ENCODE results near the gene MTLN. TPM values are rescaled to one million over a fixed set of nuclear protein-coding genes. Genes with fewer than 3 reads are reported as not detected.

The MTLN gene
- total and polyA plus RNA-seq, 10 of the 15 experiments (the other 5 are each of a cell fraction or from before 2014, with no cell fraction given): 6.6 to 140 (median 60.4) TPM

- TF ChIP-seq MLLT1 (IDR thresholded peaks at IDR 0.05) (no peak), NBN (IDR thresholded peaks at IDR 0.05) (no peak), ZBTB33 (IDR thresholded peaks at IDR 0.05) (no peak), CEBPZ (IDR thresholded peaks at IDR 0.05; ENCODE audit: low read depth, low read length) (no peak)
These were observed 7.8 kb upstream of the MTLN start (continued) for GRCh38 chr2:110220190-110220564.

- ChIA-PET CTCF (no interaction called here), POLR2A (no interaction called here), SMC1A (ENCODE audit: uncharacterized antibody, unreplicated experiment) (no interaction called here), RAD21 (ENCODE audit: unreplicated experiment) (no interaction called here)
- no peaks in the 10 kb centered on the region for H3K36me3 ChIP-seq (ENCODE audit: control insufficient read depth in 2 of 2, insufficient read depth in 2 of 2, low read length in 1 of 2)
- WGBS (ENCODE audit: insufficient coverage, insufficient replicate concordance, low lambda C conversion rate, missing lambda C conversion rate): 0% methylated on average over 1 of the region's 1 CpG
- in situ Hi-C loops (cut with MboI): no loop called here
- H3K27me3 ChIP-seq (replicated peaks in 1 of 2; ENCODE audit: control insufficient read depth in 2 of 2, insufficient read depth in 2 of 2, low read length in 1 of 2): no peaks in the 10 kb centered on the region; a peak in 2 of 4 replicates
- no peak overlapping the region for H3K27ac ChIP-seq (ENCODE audit: control insufficient read depth, insufficient read depth)
- DNase-seq (ENCODE audit: low read depth, low spot score): no peak
- intact Hi-C loops (cut with micrococcal nuclease; ENCODE audit: unreplicated experiment): no loop called here
- no peak for ATAC-seq
- no peaks in the 10 kb centered on the region for H3K9me3 ChIP-seq (replicated peaks; ENCODE audit: control insufficient read depth, insufficient read depth, low read length)
- H2AFZ ChIP-seq (ENCODE audit: control insufficient read depth, low read depth, low read length): no peak overlapping the region
- H3K4me2 ChIP-seq (ENCODE audit: control insufficient read depth, insufficient read depth): no peak overlapping the region
- H4K20me1 ChIP-seq (ENCODE audit: control insufficient read depth, insufficient read depth): no peaks in the 10 kb centered on the region
- BruUV-seq (replicated peaks): no TSS peak
- no peak overlapping the region for H3K4me3 ChIP-seq
- no peak overlapping the region for H3K9ac ChIP-seq (ENCODE audit: control insufficient read depth, insufficient read depth, low read length)
- FAIRE-seq: no peak
- no peaks in the 10 kb centered on the region for H3K4me1 ChIP-seq (ENCODE audit: control insufficient read depth, insufficient read depth, low read length)
- no peaks in the 10 kb centered on the region for H3K79me2 ChIP-seq (ENCODE audit: control insufficient read depth, insufficient read depth, low read length)
- TF ChIP-seq FOS (IDR thresholded peaks at IDR 0.05; ENCODE audit: borderline replicate concordance, extremely low read depth, insufficient read length) (no peak), CTCF (IDR thresholded peaks at IDR 0.05 in 2 of 3, conservative IDR thresholded peaks at IDR 0.05 in 1 of 3; ENCODE audit: control insufficient read depth in 2 of 3, extremely low read depth in 1 of 3, insufficient read depth in 1 of 3, low read depth in 3 of 3, low read length in 3 of 3) (no peak), RAD51 (IDR thresholded peaks at IDR 0.05) (no peak), RAD21 (IDR thresholded peaks at IDR 0.05; ENCODE audit: insufficient read depth, low read depth, low read length) (no peak), NFYB (IDR thresholded peaks at IDR 0.05; ENCODE audit: insufficient read depth, low read depth, low read length) (no peak), CHD2 (IDR thresholded peaks at IDR 0.05; ENCODE audit: borderline replicate concordance, low read depth, low read length) (no peak), HDAC2 (IDR thresholded peaks at IDR 0.05) (no peak), SMAD5 (IDR thresholded peaks at IDR 0.05; ENCODE audit: low read depth) (no peak), CEBPB (IDR thresholded peaks at IDR 0.05; ENCODE audit: borderline replicate concordance in 1 of 2, low read depth in 2 of 2, low read length in 2 of 2) (no peak), KAT2A (conservative IDR thresholded peaks at IDR 0.05; ENCODE audit: control insufficient read depth, low read depth, low read length) (no peak)
These were observed 7.3 kb upstream of the MTLN start for GRCh38 chr2:110219496-110220189.

Measured in GM12878 (cell line).